HG03060 (cell line): Measurements from ENCODE around the gene COG5.
"Not testable (repeated sequence)": the region's sequence is repeated elsewhere in the genome, so short reads cannot be mapped to it uniquely, and the experiment has no call there.

Source experiments
- ATAC-seq: cut with Tn5 transposase; IDR thresholded peaks from one replicate; pipeline ENCODE4 v1.9.1; 2021; ENCODE audit warnings: low read depth, moderate number of reproducible peaks; ENCODE audit not compliant: unreplicated experiment

COG5 gene

DNA sequence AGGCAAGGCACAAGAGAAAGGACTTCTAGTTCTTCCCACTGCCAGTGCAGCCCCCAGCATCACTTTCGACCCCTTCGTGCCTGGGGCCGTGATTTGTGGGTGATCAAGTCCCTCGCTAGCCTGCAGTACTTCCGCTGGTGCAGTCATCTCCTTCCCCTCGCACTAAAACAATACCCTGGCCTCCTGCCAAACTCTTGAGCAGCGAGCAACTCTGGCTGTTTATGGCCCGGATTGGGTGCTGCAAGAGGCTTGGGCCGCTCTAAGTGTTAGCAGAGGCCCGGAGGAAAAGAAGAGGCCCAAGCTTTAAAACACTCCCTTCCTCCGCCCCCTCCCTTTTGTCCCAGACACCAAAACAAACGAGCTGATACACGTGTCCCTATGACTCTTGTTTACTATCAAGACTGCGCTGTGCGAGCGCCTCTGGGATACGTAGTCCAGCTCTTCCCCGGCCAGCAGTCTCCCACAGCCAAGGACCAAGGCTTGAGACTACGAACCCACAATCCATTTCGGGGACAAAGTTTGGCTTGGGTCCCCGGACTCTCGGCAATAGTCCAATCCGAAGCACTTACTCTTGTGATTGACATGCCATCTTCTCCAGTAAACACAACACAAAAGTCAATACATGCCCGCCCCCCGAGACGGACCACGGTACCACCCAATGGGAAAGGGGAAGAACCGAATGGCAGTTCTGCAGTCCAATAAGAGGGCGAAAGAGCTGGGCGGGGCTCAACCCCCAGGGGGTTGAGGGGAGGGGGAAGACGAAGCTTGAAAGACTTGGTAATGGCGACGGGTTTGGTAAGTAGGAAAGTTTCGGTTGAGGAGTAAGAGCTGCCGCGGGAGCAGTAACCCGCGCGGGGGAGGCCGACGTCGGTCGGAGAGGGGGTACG lies 395.2 kb downstream of the COG5 start, which contains the start of gene HBP1:
TSS of gene HBP1 (plus strand) at position 771 of the 887 bp plus-strand sequence. CDS start 10,891 bp downstream, outside the sequence.
- peak; percentile 82 for ATAC-seq

DNA sequence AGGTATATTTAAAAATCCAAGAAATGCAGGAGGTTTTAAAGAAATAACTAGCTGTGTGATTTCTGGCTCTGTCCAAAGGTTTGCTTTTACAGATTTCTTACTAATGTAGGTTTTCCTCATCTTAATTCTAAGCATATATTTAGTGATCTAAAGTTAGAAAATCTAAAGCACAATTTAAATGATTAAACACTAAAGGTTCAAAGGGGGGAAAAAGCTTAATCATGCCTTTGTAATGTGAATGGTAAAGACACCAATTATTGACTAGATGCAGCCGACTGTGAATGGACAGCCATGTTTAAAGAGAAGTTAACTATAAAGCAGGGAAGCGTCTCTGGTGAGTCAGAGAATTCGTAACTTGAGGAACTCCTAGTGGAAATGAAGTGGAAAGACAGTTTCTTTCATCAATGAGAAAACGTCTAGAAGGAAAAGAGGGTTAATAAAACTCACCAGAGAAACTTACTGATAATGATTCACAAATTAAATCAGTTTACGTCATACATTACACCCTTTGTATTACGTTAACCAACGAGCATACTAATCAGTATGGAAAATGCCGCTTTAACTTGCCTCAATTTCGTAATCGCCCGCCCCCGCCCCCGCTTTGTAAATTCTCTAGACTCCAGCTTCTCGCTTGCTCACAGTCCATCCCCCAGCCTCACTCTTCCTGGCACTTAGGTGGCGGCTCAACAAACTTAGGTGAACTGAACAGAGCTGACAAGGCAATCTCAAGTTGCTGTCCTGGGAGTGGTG lies 396.1 kb downstream of the COG5 start:
- ATAC-seq, result no peak

DNA sequence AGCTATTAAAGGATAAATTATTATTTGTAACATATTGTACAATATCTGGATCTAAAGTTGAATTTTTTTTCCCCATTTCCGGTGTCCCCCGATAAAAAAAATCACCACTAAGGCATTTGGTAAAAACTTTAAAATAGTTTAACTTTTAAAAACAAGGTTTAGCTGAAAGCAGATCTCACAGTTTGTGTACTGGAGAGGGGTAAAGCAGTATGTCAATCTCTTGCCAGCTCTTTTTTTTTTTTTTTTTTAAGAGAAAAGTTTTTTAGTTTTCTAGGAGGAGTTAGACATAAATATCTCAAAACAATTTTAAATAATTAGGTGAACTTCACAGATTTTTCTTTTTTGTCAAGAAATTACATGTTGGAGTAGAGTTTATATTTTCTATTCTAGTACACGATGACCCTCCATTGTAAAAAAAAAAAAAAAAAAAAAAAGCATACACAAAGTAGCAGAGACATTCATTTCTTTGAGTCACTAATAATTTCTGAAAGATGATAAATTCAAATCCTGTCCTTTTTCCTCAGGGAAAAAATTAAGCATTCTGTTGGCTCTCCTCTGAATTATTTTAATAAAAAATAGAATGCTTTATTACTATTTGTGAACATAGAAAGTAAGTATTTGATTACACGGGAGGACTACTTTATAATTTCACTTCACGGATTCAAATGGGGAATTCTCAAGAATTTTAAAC lies 396.8 kb downstream of the COG5 start:
- ATAC-seq, result no peak

DNA sequence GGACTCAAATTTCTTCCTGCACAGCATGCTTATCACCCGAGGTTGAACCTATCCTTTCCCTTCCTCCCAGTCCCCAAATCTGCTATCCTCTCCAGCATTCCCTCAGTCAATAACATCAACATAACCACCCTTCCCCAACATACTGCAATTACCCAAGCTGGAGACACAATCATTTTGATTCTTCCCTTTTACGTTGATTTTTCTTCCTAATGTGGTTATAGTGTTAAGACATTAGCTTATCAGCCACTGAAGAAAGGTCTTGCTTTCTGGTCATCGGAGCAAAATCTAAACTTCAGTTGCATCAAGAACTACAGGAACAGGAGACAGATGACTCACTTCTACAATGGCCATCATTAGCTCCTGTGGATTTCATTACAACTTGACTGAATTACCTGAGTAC lies 398.4 kb downstream of the COG5 start:
- ATAC-seq, result no peak

DNA sequence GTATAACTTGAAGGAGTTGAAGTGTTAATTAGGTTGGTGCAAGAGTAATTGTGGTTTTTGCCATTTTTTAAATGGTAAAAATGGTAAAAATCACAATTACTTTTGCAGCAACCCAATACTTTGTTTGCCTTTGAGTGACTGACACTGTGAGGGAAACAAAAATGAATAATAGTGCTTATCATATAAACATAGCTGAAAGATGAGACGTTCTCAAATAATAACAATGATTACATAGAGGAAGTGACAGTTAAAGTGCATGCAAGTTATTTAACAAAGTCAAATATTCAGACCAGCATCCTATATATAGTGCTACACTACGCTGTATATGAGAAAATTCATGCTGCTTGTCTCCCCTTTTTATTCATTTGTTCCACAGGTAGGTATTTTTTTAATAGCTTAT lies 399.6 kb downstream of the COG5 start:
- ATAC-seq, result no peak

DNA sequence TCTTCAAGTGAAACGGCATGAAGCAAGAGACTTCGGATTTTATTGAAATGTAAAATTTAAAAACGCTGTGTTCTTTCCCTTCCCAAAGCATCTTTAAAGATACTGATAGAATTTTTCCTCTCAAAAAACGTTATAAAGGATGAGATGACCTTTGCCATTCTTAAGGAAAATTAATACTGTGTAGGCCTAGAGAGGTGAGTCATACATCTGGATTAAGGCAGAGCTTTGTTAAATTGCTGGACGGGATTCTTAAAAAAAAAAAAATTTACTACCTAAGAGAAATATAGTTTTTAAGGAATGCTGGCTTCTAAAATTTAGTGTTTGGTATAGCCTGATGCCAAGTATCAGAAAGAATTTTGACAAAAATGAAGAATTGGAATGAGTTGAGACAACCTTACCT lies 401.2 kb downstream of the COG5 start:
- no peak for ATAC-seq

DNA sequence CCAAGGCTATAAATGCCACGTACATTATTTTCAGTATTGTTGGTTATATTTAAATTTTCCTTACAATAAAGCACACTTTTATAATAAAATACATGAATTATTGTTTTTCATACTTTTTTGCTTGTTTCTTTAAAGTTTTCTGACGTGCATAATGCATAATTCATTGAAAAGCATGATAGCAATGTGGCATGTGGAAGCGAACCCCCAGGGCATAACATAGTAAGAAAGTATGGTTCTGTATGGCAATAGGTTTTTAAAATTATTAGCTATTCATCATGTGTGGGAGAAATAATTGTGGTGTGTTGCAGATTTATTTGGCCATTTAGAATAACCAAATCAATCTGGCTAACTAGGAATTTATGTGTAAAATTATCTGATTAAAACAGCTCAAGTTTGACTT lies 402.3 kb downstream of the COG5 start:
- ATAC-seq, result no peak

DNA sequence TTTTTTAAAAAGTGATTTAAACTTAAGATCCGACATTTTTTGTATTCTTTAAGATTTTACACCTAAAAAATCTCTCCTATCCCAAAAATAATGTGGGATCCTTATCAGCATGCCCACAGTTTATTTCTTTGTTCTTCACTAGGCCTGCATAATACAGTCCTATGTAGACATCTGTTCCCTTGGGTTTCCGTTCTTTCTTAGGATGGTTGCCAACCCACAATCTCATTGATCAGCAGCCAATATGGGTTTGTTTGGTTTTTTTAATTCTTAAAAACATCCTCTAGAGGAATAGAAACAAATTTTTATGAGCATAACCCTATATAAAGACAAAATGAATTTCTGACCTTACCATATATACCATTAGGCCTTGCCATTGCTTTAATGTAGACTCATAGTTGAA lies 403.3 kb downstream of the COG5 start:
- ATAC-seq, result no peak

DNA sequence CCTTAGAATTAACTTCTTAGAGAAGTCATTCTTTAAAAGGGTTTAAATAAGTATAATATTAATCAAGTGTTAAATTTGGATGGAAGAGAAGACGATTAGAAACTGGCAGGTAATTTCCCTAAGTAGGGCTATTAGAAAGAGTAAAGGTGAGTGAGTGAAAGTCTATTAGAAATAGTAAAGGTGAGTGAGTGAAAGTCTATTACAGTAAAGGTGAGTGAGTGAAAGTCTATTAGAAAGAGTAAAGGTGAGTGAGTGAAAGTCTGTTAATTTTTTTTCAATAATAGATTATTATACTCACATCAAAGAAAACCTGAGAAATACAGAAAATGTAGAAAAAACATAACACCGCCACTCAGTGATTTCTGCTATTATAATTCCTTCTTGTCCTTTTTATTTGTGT lies 405.7 kb downstream of the COG5 start:
- ATAC-seq, result no peak

DNA sequence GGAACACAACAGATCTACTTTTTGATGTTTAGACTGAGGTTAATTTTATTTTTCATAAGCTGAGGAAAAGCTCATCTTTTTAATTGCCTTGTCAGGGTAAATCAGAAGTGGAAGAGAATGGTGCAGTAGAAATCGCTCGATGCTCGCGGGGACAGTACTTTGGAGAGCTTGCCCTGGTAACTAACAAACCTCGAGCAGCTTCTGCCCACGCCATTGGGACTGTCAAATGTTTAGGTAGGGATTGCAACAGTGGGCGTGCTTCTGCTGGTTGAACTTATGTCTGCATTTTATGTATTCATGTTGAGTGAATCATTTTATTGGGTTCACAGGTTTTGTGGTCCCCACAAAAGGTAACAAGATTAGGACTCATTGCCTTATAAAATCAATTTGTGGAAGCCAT lies 406.6 kb downstream of the COG5 start:
- no peak for ATAC-seq

DNA sequence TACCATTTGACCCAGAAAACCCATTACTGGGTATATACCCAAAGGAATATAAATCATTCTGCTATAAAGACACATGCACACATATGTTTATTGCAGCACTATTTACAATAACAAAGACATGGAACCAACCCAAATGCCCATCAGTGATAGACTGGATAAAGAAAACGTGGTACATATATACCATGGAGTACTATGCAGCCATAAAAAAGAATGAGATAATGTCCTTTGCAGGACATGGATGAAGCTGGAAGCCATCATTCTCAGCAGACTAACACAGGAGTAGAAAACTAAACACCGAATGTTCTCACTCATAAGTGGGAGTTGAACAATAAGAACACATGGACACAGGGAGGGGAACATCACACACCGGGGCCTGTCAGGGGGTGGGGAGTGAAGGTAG lies 408.0 kb downstream of the COG5 start:
- not testable (repeated sequence) for ATAC-seq

DNA sequence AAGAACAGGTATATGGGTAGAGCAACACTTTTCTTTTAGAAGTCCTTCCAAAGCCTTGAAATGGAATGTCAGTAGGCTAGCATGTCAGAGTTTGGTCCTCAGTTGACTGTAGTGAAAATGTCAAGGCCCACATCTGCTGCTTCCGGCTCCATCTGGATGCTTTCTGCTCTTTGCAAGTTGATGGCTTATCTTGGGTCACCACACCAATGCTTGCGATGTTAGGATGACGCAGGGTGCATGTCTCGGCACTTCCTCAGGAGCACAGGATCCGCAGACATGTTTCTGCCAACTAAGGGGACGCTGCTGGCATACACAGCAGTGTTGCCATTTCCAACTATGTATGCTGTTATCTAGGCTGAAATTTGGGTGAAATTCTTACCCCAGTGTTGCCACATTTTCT lies 408.9 kb downstream of the COG5 start:
- no peak for ATAC-seq

DNA sequence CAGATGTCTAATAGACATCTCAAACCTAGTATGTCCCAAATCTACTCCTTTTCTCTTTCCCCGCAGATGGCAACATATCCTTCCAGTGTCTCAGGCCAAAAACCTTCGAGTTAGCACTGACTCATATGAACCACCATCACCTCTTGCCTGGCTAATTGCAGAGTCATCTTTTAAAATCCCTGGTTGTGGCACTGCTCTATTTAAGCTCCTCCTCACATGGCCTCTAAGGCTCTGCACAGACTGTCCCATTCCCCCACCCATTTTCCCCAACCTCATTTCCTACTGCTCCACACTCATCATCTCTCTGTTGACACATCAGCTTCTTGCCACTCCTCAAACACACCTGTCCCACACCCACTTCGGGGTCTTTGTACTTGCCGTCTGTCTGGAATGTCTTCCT lies 411.7 kb downstream of the COG5 start:
- ATAC-seq, result no peak
